PC-3 (cell line): Measurements from ENCODE around the gene ADK.

Experiments
- EZH2 ChIP-seq: fragments of 300-600 bp; sonication (generic); IDR thresholded peaks from one replicate; pipeline ENCODE4 v1.6.1; 2017; ENCODE audit warnings: antibody characterized with exemption, mild to moderate bottlenecking, low read length; ENCODE audit not compliant: unreplicated experiment
- TF ChIP-seq, protein P1 (sequence below): fragments of 300-600 bp; sonication (generic); conservative IDR thresholded peaks from 2 replicates; pipeline ENCODE4 v1.5.1; 2017; ENCODE audit warnings: antibody characterized with exemption, low read depth, mild to moderate bottlenecking, low read length

DNA sequence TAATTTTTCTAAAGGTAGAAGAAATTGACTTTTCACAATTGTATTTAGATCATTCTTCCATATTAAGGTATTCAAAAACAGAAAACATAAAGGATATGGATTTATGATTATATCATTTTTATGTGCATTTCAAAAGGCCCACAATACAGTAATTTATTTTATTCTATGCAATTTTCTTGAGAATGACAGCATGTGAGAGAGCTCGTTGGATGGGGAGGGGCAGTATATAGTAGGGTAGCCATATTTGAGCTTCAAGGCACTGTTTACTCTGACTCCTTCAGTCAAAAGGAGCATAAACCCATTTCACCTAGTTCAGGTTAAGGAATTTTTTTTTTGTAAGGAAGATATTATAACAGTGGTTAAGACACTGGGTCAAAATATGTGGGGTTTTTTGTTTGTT is 534.5 kb downstream of the ADK start:
- TF ChIP-seq, protein P1, sequence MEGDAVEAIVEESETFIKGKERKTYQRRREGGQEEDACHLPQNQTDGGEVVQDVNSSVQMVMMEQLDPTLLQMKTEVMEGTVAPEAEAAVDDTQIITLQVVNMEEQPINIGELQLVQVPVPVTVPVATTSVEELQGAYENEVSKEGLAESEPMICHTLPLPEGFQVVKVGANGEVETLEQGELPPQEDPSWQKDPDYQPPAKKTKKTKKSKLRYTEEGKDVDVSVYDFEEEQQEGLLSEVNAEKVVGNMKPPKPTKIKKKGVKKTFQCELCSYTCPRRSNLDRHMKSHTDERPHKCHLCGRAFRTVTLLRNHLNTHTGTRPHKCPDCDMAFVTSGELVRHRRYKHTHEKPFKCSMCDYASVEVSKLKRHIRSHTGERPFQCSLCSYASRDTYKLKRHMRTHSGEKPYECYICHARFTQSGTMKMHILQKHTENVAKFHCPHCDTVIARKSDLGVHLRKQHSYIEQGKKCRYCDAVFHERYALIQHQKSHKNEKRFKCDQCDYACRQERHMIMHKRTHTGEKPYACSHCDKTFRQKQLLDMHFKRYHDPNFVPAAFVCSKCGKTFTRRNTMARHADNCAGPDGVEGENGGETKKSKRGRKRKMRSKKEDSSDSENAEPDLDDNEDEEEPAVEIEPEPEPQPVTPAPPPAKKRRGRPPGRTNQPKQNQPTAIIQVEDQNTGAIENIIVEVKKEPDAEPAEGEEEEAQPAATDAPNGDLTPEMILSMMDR = no peak
- TF ChIP-seq EZH2 = no peak
